ENCODE data around the gene ICE2. TPM values are rescaled to one million over a fixed set of nuclear protein-coding genes. Genes with fewer than 3 reads are reported as not detected.
"Not testable (repeated sequence)": the region's sequence is repeated elsewhere in the genome, so short reads cannot be mapped to it uniquely, and the experiment has no call there.

Gene ICE2
- total RNA-seq, 2 donors from 2014 or later, result 46.0 to 69.3 TPM

DNA sequence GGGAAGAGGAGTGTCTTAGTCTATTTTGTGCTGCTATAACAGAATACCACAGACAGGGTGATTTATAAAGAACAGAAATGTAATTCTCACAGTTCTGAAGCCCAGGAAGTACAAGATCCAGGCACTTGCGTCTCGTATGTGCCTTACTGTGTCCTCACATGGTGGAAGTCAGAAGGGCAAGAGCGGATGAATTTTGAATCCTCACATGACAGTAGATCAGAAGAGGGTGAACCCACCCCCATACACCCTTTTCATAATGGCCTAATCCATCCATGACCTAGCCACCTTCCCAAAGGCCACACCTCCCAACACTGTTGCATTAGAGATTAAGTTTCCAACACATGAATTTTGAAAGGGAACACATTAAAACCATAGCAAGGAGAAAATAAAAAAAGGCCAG lies 62.5 kb downstream of the ICE2 start:
- Mint-ChIP-seq H3K4me1 (no peaks in the 10 kb centered on the region), H3K27me3 (no peaks in the 10 kb centered on the region), H3K36me3 (ENCODE audit: low read depth) (peaks cover 7% of the 10 kb centered on the region), H3K9me3 (no peaks in the 10 kb centered on the region), H3K4me3 (no peak overlapping the region), H3K27ac (no peak overlapping the region)
- no peak for ATAC-seq (replicated peaks)

DNA sequence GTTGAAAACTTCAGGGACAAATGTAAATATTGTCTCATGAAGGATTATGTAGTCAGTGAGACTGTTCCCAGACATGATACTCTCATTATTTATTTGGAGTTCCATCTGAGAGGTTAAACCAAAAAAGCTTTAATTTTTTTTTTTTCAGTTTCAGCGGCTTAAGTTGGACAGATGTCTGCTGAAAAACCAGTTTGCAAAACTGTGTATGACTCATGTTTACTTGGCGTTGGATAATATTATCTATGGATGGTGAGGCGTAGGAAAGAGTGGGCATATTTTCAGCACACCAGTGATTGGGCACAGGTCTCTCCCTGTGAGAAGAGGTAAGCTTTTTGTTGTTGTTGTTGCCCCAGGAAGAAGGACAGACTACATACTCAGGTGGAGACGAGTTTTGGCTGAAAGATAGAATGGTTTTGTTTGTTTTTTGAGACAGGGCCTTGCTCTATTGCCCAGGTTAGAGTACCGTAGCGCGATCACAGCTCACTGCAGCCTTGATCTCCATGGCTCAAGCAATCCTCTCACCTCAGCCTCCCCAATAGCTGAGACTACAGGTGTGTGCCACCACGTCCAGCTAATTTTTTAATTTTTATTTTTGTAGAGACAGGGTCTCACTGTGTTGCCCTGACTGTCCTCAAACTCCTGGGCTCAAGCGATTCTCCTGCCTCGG lies 64.8 kb downstream of the ICE2 start:
- ATAC-seq (replicated peaks), result no peak
- Mint-ChIP-seq H3K4me1 (no peaks in the 10 kb centered on the region), H3K4me3 (no peak overlapping the region)

DNA sequence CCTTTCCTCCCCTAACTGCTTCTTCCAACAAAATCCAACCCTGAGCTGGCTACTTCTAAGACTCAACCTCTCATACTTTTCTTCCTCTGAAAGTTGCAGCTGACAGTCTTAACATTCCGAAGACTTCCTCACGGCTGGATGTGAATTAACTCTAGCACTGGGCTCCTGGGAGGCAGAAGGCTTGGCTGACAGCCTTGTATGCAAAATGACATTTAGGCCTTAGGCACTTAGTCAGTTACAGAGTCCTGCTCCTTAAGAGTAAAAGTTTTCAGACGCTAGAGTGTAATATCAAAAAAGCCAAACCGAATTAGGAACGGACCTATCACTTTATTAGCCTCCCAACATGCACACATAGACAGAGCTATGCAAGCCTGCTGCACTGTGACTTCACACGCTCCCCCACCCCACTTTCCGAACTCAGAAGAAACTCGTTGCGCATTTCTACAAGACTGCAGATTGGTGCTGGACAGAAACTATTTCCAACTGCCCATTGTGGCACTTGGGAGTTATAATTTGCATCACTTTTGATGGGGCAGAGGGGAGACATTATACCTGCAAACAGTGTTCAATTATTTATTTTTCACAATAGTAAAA lies 65.6 kb downstream of the ICE2 start:
- no peaks in the 10 kb centered on the region for H3K36me3 Mint-ChIP-seq (ENCODE audit: low read depth)
- no peak overlapping the region for H3K27ac Mint-ChIP-seq
- no peak for ATAC-seq (replicated peaks)
- H3K4me3 Mint-ChIP-seq, result no peak overlapping the region
- peaks cover 5% of the 10 kb centered on the region for H3K4me1 Mint-ChIP-seq
- H3K9me3 Mint-ChIP-seq, result no peaks in the 10 kb centered on the region
- no peaks in the 10 kb centered on the region for H3K27me3 Mint-ChIP-seq

More for the DNA sequence above, 64.8 kb downstream of the ICE2 start:
- H3K27me3 Mint-ChIP-seq, result no peaks in the 10 kb centered on the region
- no peaks in the 10 kb centered on the region for H3K9me3 Mint-ChIP-seq
- no peaks in the 10 kb centered on the region for H3K36me3 Mint-ChIP-seq (ENCODE audit: low read depth)
- H3K27ac Mint-ChIP-seq, result peak overlapping the region; percentile 6

DNA sequence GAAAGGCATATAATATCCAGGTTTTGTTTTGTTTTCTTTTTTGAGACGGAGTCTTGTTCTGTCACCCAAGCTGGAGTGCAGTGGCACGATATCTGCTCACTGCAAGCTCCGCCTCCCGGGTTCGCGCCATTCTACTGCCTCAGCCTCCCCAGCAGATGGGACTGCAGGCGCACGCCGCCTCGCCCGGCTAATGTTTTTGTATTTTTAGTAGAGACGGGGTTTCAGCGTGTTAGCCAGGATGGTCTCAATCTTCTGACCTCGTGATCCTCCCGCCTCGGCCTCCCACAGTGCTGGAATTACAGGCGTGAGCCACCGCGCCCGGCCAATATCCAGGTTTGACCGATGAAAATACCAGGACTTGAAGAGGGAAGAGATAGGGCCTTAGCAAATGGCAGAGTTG lies 66.1 kb downstream of the ICE2 start:
- H3K9me3 Mint-ChIP-seq; H3K4me3 Mint-ChIP-seq; ATAC-seq (replicated peaks); H3K27me3 Mint-ChIP-seq; H3K27ac Mint-ChIP-seq; H3K36me3 Mint-ChIP-seq (ENCODE audit: low read depth); H3K4me1 Mint-ChIP-seq: not testable (repeated sequence)

DNA sequence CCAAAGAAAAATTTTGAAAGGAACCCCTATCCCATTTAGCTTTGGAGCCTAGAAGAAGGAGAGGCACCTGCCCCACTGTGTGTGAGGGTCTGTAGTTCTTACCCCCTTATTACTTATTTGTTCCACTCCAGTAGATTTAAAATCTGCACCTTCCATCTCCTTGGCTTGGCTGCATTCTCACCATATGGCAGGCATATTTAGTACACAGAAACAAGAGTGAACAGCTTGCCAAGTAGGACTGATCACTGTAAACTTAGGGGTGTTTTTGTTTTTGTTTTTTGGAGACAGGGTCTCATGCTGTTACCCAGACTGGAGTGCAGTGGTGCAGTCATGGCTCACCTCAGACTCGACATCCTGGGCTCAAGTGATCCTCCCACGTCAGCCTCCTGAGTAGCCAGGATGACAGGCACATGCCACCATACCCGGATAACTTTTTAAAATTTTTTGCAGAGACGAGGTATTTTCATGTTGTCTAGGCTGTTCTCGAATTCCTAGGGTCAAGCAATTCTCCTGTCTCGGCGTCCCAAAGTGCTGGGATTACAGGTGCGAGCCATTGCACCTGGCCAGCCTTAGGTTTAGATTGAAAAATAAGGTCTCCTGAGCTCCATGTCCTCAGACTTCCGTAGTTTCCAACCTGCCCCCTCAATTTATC lies 67.0 kb downstream of the ICE2 start:
- H3K4me1 Mint-ChIP-seq, result peaks cover 6% of the 10 kb centered on the region
- no peaks in the 10 kb centered on the region for H3K27me3 Mint-ChIP-seq
- H3K4me3 Mint-ChIP-seq, result no peak overlapping the region
- H3K27ac Mint-ChIP-seq, result no peak overlapping the region
- H3K36me3 Mint-ChIP-seq (ENCODE audit: low read depth), result no peaks in the 10 kb centered on the region
- H3K9me3 Mint-ChIP-seq, result no peaks in the 10 kb centered on the region
- no peak for ATAC-seq (replicated peaks)

DNA sequence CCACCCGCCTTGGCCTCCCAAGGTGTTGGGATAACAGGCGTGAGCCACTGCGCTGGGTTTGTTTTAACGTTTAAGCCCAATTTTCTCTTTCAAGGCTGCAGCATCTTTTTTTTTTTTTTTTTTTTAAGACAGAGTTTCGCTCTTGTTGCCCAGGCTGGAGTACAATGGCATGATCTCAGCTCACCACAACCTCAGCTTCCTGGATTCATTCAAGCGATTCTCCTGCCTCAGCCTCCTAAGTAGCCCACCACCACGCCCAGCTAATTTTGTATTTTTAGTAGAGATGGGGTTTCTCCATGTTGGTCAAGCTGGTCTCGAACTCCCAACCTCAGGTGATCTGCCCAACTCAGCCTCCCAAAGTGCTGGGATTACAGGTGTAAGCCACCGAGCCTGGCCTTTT lies 68.6 kb downstream of the ICE2 start:
- not testable (repeated sequence) for H3K27me3 Mint-ChIP-seq; H3K27ac Mint-ChIP-seq; H3K4me3 Mint-ChIP-seq; H3K36me3 Mint-ChIP-seq (ENCODE audit: low read depth); H3K4me1 Mint-ChIP-seq; H3K9me3 Mint-ChIP-seq; ATAC-seq (replicated peaks)

DNA sequence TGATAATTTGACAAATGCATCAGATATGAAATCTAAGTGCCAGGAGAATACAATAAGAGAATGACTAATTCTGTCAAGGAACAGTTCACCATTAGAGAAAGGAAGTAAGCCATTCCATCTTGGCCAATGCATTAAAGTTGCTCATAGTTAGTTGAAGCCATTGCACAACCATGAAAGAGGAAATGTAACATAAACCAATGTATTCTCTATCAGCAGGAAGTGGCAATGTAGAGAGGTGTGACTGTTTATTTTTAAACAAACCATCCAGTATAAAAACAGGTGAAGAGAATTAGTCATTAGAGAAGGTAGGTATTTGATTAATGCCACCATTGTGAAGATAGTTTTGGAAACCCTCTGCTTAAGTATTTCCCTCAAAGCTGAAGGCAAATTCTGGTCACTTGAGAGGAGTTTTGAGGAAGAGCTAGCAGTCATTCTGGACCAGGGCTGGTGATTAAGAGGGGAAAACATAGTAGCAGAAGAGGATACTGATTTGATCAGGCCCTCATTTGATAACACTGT lies 70.4 kb downstream of the ICE2 start:
- Mint-ChIP-seq H3K9me3 (no peaks in the 10 kb centered on the region), H3K4me1 (peaks cover 6% of the 10 kb centered on the region), H3K36me3 (ENCODE audit: low read depth) (no peaks in the 10 kb centered on the region), H3K27ac (peak overlapping the region; percentile 28), H3K27me3 (no peaks in the 10 kb centered on the region), H3K4me3 (no peak overlapping the region)
- ATAC-seq (replicated peaks), result peak; percentile 81

DNA sequence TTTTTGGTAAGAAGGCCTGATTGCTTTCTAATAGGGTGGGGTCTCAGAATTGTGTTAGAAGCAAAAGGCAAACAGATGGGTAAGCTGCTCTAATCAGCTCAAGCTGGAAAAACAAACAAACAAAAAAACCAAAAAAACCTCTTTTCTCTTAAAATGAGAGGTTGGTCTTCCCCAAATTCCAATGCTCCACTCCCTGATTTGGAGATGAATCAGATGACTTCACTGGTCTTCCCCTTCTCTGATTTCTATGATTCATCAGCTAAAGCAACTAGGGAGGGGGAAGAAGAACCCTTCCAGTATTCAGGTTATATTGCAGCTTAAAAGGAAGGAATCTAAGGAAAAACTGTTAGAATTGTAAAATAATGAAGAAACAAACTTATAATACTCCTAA lies 71.5 kb downstream of the ICE2 start:
- peaks cover 6% of the 10 kb centered on the region for H3K4me1 Mint-ChIP-seq
- H3K27me3 Mint-ChIP-seq, result no peaks in the 10 kb centered on the region
- peak overlapping the region; percentile 18 for H3K27ac Mint-ChIP-seq
- no peak overlapping the region for H3K4me3 Mint-ChIP-seq
- peak; percentile 51 for ATAC-seq (replicated peaks)
- H3K36me3 Mint-ChIP-seq (ENCODE audit: low read depth), result no peaks in the 10 kb centered on the region
- no peaks in the 10 kb centered on the region for H3K9me3 Mint-ChIP-seq

DNA sequence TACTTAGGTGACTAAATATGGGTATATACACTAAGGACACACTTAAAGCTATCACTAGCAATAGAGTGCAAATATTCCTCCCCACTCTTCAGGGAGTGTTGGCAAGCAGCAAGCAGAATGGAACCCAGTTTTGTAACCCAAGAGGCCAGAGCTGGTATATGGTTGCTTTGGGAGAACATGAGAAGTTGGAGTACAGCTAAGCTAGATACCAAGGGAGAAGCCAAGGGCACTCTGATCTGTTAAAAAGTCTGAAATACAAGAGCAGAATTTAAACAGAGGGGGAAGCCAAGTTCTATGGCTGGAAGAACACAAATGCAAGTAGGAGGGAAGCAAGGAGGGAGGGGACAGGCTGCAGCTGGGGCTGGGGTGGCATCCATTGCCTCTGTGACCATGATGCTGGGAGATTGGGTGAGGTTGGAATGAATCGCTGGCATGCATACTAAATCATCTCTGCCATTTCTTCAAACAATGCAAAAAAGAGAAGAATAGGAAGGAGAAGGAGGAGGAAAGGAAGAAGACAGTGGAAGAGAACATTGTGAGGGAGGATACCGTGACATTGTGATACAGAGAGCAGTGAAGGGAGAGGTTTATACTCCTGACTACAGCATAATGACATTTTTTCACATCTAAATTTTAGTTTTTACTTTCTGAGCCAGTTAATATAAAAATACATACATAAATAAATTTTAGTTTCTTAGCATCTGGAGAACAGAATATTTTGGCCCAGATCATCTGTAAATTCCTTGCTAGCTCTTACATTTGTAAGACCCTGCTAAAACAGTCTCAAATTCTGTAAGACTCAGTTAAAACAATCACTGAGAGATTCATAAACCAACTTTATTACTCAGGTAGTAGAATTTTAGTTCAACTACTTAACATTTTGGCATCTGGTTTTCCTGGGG lies 72.2 kb downstream of the ICE2 start:
- no peaks in the 10 kb centered on the region for H3K9me3 Mint-ChIP-seq
- peak overlapping the region; percentile 18 for H3K27ac Mint-ChIP-seq
- H3K36me3 Mint-ChIP-seq (ENCODE audit: low read depth), result no peaks in the 10 kb centered on the region
- no peak overlapping the region for H3K4me3 Mint-ChIP-seq
- H3K4me1 Mint-ChIP-seq, result peaks cover 6% of the 10 kb centered on the region
- no peaks in the 10 kb centered on the region for H3K27me3 Mint-ChIP-seq
- ATAC-seq (replicated peaks), result no peak

DNA sequence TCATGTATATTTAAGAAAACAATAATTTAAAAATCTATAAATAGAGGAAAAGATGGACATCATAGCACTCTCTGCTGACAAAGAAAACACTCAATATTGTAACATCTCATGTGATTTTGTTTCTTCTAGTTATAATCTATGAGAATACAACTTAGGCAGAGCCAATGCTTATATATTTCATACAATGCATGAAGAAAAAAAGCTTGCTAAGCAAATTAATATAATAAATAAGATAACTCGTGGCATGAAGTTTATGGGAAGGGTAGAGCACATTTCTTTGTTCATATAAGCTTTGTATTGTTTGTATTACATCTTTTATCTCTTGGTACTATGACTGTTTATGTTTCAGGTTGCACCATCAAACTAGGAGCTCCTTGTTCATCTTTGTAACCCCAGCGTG lies 73.5 kb downstream of the ICE2 start:
- peaks cover 6% of the 10 kb centered on the region for H3K4me1 Mint-ChIP-seq
- H3K27me3 Mint-ChIP-seq, result no peaks in the 10 kb centered on the region
- H3K27ac Mint-ChIP-seq, result no peak overlapping the region
- no peaks in the 10 kb centered on the region for H3K9me3 Mint-ChIP-seq
- H3K4me3 Mint-ChIP-seq, result no peak overlapping the region
- no peak for ATAC-seq (replicated peaks)
- H3K36me3 Mint-ChIP-seq (ENCODE audit: low read depth), result no peaks in the 10 kb centered on the region

DNA sequence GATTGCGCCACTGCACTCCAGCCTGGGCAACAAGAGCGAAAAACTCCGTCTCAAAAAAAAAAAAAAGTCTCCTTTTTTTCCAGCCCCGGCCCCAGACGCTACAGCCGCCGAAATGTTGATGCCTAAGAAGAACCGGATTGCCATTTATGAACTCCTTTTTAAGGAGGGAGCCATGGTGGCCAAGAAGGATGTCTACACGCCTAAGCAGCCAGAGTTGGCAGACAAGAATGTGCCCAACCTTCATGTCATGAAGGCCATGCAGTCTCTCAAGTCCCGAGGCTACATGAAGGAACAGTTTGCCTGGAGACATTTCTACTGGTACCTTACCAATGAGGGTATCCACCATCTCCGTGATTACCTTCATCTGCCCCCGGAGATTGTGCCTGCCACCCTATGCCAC lies 74.6 kb downstream of the ICE2 start:
- not testable (repeated sequence) for H3K27ac Mint-ChIP-seq; H3K4me3 Mint-ChIP-seq; H3K27me3 Mint-ChIP-seq; H3K9me3 Mint-ChIP-seq; ATAC-seq (replicated peaks); H3K36me3 Mint-ChIP-seq (ENCODE audit: low read depth); H3K4me1 Mint-ChIP-seq

DNA sequence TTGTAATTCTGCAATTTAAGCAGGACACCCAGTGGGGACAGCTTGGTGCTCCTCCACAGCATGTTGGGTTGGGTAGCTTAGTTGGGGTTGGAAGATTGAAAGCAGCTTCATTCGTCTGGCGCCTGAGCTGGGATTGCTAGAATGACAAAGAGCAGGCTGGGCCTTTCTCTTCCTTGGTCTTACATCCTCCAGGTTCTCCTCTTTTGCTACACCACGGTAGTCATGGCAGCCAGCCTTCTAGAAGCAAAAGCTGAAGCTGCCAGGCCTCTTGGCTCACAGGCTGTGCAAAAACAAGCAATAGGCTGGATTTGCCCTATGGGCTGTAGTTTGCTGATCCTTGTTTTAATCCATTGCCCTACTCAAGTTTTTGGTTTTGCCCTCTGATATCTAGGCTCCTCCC lies 78.0 kb downstream of the ICE2 start:
- no peak overlapping the region for H3K4me3 Mint-ChIP-seq
- peaks cover 18% of the 10 kb centered on the region for H3K4me1 Mint-ChIP-seq
- peaks cover 14% of the 10 kb centered on the region for H3K36me3 Mint-ChIP-seq (ENCODE audit: low read depth)
- no peak for ATAC-seq (replicated peaks)
- H3K27ac Mint-ChIP-seq, result no peak overlapping the region
- H3K27me3 Mint-ChIP-seq, result no peaks in the 10 kb centered on the region
- no peaks in the 10 kb centered on the region for H3K9me3 Mint-ChIP-seq

DNA sequence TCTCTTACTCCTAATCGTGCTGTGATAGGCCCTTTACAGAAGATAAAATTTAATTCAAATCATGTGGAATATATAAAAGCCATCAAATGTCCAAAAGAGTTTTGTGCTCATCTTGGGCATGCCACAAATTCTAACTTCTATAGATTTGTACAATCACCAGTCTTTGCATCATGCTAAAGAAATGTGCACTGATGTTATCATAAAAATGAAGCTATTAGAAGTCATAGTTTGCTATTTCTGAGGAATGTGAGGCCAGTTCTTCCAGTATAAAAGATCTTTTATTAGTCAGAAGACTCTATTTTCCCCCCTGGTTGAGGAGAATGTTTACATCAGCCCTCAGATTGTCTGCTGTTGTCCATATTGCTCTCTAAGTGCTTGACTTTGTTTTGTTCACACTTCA lies 79.0 kb downstream of the ICE2 start:
- H3K9me3 Mint-ChIP-seq, result no peaks in the 10 kb centered on the region
- H3K27ac Mint-ChIP-seq, result no peak overlapping the region

DNA sequence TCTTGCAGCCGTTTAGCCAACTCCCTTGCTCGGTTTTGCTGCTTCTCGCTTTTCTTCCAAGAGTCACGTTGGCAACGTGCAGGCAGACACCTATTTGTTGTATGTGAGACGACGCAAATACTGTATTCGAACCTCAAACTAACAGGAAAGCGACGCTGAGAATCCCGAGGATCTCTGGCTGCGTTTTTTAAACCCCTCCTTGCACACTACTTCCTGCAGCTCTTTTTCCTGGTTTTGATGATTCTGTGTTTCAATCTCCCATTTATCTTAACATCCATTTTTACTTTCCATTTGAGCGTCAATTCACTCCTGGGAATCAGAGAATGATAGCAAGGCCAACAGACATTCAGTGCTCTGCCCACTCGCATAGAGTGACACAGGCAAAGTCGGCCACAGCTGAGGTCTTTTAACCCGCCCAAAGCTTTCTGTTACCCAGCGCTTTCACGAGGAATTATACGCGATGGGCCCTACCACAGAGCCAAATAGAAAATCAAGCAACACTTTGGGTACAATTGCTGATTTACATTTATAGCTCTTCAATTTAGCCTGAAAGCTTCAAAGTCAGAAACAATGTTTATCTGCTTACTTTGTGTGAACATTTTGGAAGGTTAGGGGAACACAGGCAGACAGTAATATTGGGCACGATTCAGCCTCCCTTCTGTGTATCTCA lies 79.6 kb downstream of the ICE2 start:
- Mint-ChIP-seq H3K9me3 (no peaks in the 10 kb centered on the region), H3K4me1 (peaks cover 19% of the 10 kb centered on the region), H3K36me3 (ENCODE audit: low read depth) (peaks cover 29% of the 10 kb centered on the region), H3K4me3 (peak overlapping the region; percentile 79), H3K27me3 (no peaks in the 10 kb centered on the region), H3K27ac (peak overlapping the region; percentile 79)
- no peak for ATAC-seq (replicated peaks)

More for the DNA sequence above, 79.0 kb downstream of the ICE2 start:
- H3K27me3 Mint-ChIP-seq, result no peaks in the 10 kb centered on the region
- H3K36me3 Mint-ChIP-seq (ENCODE audit: low read depth), result peaks cover 24% of the 10 kb centered on the region
- no peak for ATAC-seq (replicated peaks)
- H3K4me3 Mint-ChIP-seq, result no peak overlapping the region
- H3K4me1 Mint-ChIP-seq, result peaks cover 19% of the 10 kb centered on the region

Data from activated T-helper 17 cell treated with anti-CD3 and anti-CD28 coated beads, Interleukin-2, amount 50 U/mL, for 72 hours (primary cell).